Upper lobe of left lung (tissue), 4 donors: Measurements from ENCODE around the gene SAE1.

ENCODE experiments used
- CTCF ChIP-seq, 6 experiments: fragments of 450-650 bp in 4 of 6; fragments of 200-600 bp in 2 of 6; sonication (generic) in 2 of 6; IDR thresholded peaks; one replicate each; pipeline ENCODE4 v1.5.1; 2016 to 2019; ENCODE audit warnings: antibody characterized with exemption in 6 of 6
- POLR2AphosphoS5 ChIP-seq, 2 donors: sonication (generic); formaldehyde crosslinking; IDR thresholded peaks; one replicate each; pipeline ENCODE4 v1.5.1; 2017; ENCODE audit warnings: antibody characterized with exemption in 2 of 2

- TF ChIP-seq CTCF (IDR thresholded peaks at IDR 0.05) (no peak), POLR2AphosphoS5 (IDR thresholded peaks at IDR 0.05) (no peak)
Observed at GRCh38 chr19:47228937-47229675, 98.5 kb downstream of the SAE1 start.
